WI38 (cell line): ENCODE results near the gene MED7.

Experiments used
- H3K4me3 ChIP-seq: 2 replicates; pipeline ENCODE4 v1.5.1; 2011; ENCODE audit warnings: low read depth, mild to moderate bottlenecking, control low read depth, low read length
- TF ChIP-seq, protein P1 (sequence below): IDR thresholded peaks from 2 replicates; pipeline ENCODE4 v1.5.1; 2012; ENCODE audit warnings: low read depth, mild to moderate bottlenecking, control low read depth, low read length

The MED7 gene

DNA sequence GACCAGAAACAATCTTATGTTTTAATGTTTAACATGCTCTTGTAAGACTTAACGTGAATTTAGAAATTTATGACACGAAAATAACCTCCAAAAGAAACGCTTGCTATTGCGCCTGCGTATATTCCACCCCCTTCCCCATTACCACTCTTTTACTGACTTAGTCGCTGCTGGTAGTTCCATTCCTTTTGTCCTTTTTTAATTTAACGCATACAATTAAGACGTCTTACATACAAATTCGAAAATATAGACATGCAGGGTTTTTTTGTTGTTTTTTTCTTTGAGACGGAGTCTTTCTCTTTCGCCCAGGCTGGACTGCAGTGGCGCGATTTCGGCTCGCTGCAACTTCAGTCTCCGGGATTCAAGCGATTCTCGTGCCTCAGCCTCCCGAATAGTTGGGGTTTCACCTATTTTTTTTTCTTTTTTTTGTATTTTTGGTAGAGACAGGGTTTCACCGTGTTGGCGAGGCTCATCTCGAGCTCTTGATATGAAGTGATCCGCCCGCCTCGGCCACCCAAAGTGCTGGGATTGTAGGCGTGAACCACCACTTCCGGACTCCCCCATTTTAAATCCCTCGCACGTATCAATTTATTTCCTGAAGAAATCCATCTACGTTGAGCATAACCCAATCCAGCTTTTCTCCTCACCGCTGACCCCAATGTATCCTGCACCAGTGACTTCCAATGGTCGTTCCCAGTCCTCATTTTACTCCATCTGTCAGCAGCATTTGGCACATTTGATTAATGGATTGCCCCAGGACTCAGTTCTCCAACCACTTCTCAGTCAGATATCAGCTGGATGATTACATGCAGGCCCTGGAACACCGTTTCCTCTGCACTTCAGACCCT lies 684 bp upstream of the MED7 start:
- TF ChIP-seq, protein P1, sequence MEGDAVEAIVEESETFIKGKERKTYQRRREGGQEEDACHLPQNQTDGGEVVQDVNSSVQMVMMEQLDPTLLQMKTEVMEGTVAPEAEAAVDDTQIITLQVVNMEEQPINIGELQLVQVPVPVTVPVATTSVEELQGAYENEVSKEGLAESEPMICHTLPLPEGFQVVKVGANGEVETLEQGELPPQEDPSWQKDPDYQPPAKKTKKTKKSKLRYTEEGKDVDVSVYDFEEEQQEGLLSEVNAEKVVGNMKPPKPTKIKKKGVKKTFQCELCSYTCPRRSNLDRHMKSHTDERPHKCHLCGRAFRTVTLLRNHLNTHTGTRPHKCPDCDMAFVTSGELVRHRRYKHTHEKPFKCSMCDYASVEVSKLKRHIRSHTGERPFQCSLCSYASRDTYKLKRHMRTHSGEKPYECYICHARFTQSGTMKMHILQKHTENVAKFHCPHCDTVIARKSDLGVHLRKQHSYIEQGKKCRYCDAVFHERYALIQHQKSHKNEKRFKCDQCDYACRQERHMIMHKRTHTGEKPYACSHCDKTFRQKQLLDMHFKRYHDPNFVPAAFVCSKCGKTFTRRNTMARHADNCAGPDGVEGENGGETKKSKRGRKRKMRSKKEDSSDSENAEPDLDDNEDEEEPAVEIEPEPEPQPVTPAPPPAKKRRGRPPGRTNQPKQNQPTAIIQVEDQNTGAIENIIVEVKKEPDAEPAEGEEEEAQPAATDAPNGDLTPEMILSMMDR, result no peak
- H3K4me3 ChIP-seq, result peak overlapping the region; percentile 99

DNA sequence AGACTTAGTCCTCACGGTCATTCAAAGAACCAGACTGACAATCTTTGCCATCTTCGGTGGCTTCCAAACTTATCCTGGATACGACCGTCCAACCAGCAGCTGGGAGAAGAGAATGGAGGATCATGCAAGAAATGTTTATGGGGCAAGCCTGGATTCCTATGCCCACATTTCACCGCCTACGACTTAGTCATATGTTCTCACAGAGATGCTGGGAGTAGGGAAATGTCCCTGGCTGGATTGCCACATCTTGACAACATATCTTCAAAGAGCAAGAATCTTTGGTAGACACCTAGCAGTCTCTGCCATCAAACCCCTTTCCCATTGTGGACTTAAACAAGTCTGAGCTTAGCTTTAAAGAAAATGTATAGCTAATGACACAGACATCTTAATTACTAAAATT lies 5.0 kb downstream of the MED7 start:
- TF ChIP-seq, protein P1, result no peak
- no peak overlapping the region for H3K4me3 ChIP-seq

DNA sequence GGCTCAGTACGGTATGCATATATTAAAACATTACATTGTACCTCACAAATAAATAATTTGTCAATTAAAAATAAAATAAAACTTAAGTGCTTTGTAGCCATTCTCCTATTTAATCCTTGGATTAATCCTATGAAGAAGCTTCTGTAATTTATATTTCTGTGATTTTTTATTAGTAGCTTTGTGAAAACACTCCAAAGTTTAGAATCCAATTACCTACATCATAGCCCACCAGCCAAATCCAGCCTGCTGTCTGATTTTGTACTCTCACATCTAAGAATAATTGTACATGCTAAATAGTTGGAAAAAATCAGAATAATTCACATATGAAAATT lies 10.4 kb downstream of the MED7 start:
- H3K4me3 ChIP-seq, result no peak overlapping the region
- TF ChIP-seq, protein P1, result no peak

DNA sequence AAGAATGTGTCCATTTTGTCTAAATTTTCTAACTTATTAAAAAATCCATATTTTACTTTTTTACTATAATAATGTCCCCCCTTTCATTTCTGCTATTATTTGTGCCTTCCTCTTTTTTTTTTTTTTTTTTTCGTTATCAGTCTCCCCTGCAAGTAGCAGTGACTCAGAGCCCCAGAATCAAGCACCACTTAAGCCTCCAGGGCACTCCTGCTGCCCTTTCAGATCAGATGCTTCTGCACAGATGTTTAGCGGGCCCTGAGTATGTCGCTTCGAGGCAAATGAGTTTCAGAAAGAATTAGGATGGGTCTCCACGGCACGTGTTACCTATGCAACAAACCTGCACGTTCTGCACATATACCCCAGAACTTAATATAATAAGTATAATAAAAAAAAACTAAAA lies 11.7 kb downstream of the MED7 start:
- H3K4me3 ChIP-seq, result no peak overlapping the region
- TF ChIP-seq, protein P1, result no peak

DNA sequence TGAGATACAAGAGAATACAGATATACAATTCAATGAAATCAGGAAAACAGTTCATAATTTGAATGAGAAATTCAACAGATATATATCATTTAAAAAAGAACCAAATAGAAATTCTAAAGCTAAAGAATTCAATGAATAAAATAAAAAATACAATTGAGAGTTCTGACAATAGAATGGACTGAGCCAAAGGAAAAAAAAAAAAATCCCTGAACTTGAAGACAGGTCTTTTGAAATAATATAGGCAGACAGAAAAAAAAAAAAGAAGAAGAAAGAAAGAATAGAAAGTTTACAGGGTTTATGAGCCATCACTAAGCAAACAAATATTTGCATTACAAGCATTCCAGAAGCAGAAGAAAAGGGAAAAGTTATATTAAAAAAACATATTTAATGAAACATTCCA lies 21.0 kb downstream of the MED7 start:
- H3K4me3 ChIP-seq, result no peak overlapping the region
- TF ChIP-seq, protein P1, result no peak

DNA sequence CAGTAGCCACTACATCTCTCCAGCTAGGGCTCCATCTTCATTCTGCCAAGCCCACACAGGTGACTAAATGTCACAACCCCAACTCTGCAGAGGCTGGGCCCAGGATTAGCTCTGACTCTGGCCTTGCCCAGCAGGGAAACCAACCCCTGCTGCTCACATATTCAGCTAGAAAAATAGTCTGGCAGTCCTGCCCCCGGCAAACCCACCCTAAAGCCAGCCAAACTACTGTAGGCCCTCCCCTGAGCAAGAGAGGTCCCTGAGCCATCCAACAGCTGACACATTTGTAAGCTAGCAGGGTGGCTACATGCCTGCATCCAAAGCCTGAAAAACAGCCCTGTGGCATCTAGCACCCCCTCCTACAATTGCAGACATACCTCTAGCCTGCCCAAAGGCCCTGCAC lies 22.6 kb downstream of the MED7 start:
- no peak overlapping the region for H3K4me3 ChIP-seq
- TF ChIP-seq, protein P1, result no peak

DNA sequence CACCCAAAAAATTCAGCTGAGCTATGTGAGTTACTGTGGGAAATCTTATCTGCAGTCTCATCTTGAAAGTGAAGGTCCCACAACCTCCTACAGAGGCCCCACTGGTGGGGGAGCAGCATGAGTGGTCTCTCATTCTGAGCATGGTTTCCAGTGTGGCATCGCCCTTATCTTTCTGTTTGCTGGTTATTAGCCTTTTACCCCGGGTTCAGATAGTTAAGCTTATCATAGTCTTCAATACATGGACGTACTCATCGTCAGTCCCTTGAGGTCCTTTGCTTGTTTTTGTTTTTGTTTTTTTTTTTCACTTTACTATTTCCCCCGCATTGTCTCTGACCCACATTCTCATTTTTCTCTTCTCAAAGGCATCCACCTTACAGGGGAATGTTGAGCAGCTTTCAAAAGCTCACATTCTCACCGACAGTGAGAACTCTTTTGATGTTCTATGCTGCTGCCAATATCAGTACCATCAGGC lies 26.1 kb downstream of the MED7 start:
- H3K4me3 ChIP-seq, result no peak overlapping the region
- TF ChIP-seq, protein P1, result no peak
